GM21360 (cell line): Measurements from ENCODE around the gene PSRC1.

Source experiments
- ATAC-seq: cut with Tn5 transposase; IDR thresholded peaks from one replicate; pipeline ENCODE4 v1.9.1; 2021; ENCODE audit warnings: mild to moderate bottlenecking, moderate library complexity; ENCODE audit not compliant: unreplicated experiment

The PSRC1 gene

GRCh38 chr1:109272831-109273547 lies 10.0 kb downstream of the PSRC1 start:
- ATAC-seq: no peak

GRCh38 chr1:109272021-109272799 lies 10.7 kb downstream of the PSRC1 start:
- ATAC-seq: no peak

- ATAC-seq: no peak
Measured at GRCh38 chr1:109271458-109271857, 11.5 kb downstream of the PSRC1 start.

GRCh38 chr1:109270623-109271317 lies 12.2 kb downstream of the PSRC1 start:
- no peak for ATAC-seq

GRCh38 chr1:109269981-109270622 lies 12.8 kb downstream of the PSRC1 start:
- ATAC-seq: no peak

GRCh38 chr1:109269212-109269980 lies 13.5 kb downstream of the PSRC1 start:
- no peak for ATAC-seq

GRCh38 chr1:109268431-109269211 lies 14.3 kb downstream of the PSRC1 start:
- ATAC-seq: no peak

- no peak for ATAC-seq
Measured at GRCh38 chr1:109267743-109268300, 15.1 kb downstream of the PSRC1 start.

- ATAC-seq: no peak
Measured at GRCh38 chr1:109266965-109267364, 16.0 kb downstream of the PSRC1 start.

- ATAC-seq: no peak
Measured at GRCh38 chr1:109265741-109266330, 17.1 kb downstream of the PSRC1 start.

GRCh38 chr1:109265016-109265415 lies 17.9 kb downstream of the PSRC1 start:
- ATAC-seq: no peak

GRCh38 chr1:109264379-109264755 lies 18.6 kb downstream of the PSRC1 start:
- no peak for ATAC-seq

GRCh38 chr1:109263597-109264378 lies 19.2 kb downstream of the PSRC1 start:
- peak; percentile 60 for ATAC-seq

- ATAC-seq: no peak
Measured at GRCh38 chr1:109263234-109263596, 19.7 kb downstream of the PSRC1 start.

GRCh38 chr1:109262231-109263055 lies 20.5 kb downstream of the PSRC1 start:
- no peak for ATAC-seq

GRCh38 chr1:109261578-109261977 lies 21.4 kb downstream of the PSRC1 start:
- ATAC-seq: no peak

- ATAC-seq: no peak
Measured at GRCh38 chr1:109261006-109261405, 21.9 kb downstream of the PSRC1 start.
